LNCAP (cell line): ENCODE measurements around the gene PHF8.

Source experiments
- CTCF ChIP-seq: fragments of 450-650 bp; IDR thresholded peaks from 2 replicates; pipeline ENCODE4 v1.5.1; 2017; ENCODE audit warnings: mild to moderate bottlenecking

Gene PHF8

GRCh38 chrX:53895270-53895669 lies 149.0 kb downstream of the PHF8 start:
- TF ChIP-seq CTCF: no peak
